AG09309 (cell line): ENCODE results near the gene CHSY1.

Source experiments
- DNase-seq: peaks from one replicate; pipeline ENCODE4 v3.0.0-alpha.2; 2010; ENCODE audit warnings: low read depth
- H3K4me3 ChIP-seq: 2 replicates; pipeline ENCODE4 v1.5.1; 2011; ENCODE audit warnings: mild to moderate bottlenecking, low read depth, low read length, moderate library complexity; ENCODE audit not compliant: control insufficient read depth
- TF ChIP-seq, protein P1 (sequence below): IDR thresholded peaks from 2 replicates; pipeline ENCODE4 v1.5.1; 2011; ENCODE audit warnings: mild to moderate bottlenecking, low read depth, low read length, inconsistent platforms; ENCODE audit not compliant: insufficient read depth, control insufficient read depth; ENCODE audit errors: missing control alignments

Gene CHSY1

GRCh38 chr15:101184830-101185229 is 67.0 kb downstream of the CHSY1 start:
- TF ChIP-seq, protein P1, sequence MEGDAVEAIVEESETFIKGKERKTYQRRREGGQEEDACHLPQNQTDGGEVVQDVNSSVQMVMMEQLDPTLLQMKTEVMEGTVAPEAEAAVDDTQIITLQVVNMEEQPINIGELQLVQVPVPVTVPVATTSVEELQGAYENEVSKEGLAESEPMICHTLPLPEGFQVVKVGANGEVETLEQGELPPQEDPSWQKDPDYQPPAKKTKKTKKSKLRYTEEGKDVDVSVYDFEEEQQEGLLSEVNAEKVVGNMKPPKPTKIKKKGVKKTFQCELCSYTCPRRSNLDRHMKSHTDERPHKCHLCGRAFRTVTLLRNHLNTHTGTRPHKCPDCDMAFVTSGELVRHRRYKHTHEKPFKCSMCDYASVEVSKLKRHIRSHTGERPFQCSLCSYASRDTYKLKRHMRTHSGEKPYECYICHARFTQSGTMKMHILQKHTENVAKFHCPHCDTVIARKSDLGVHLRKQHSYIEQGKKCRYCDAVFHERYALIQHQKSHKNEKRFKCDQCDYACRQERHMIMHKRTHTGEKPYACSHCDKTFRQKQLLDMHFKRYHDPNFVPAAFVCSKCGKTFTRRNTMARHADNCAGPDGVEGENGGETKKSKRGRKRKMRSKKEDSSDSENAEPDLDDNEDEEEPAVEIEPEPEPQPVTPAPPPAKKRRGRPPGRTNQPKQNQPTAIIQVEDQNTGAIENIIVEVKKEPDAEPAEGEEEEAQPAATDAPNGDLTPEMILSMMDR, result no peak
- DNase-seq, result no peak
- no peak overlapping the region for H3K4me3 ChIP-seq

- no peak overlapping the region for H3K4me3 ChIP-seq
- TF ChIP-seq, protein P1, result no peak
These were observed 67.9 kb downstream of the CHSY1 start for GRCh38 chr15:101183931-101184305.

DNA sequence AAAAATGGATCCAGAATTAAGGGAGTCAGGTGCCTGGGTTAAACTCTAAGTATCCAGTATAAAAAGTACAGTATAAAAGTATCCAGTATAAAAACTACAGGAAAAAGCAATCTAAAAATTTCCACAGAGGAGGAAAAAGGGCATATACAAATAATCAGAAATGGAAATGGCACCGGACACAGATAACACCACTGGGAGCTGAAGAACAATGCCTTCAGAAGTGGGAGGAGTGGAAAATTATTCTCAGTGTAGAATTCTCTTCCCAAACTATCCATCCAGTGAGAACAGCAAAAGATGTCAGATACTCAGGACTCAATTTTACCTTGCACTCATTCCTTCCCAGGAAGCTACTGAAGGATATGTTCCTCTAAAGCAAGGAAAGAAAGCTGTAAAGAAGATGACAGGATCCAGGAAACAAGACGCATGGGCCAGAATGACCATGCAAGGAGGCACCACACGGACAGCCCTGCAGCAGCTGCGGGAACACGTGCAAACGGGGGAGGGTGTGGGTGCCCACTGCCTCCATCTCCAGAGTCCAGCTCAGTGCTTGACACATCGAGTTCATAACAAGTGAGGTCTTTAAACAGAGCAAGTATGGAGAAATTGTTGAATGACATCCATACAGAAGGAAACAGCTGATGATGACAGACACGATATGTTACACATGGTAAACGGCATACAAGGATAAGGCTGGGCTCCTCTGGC is 68.5 kb downstream of the CHSY1 start:
- DNase-seq, result no peak
- no peak overlapping the region for H3K4me3 ChIP-seq
- TF ChIP-seq, protein P1, result no peak

More at GRCh38 chr15:101183931-101184305, 67.9 kb downstream of the CHSY1 start:
- no peak for DNase-seq

DNA sequence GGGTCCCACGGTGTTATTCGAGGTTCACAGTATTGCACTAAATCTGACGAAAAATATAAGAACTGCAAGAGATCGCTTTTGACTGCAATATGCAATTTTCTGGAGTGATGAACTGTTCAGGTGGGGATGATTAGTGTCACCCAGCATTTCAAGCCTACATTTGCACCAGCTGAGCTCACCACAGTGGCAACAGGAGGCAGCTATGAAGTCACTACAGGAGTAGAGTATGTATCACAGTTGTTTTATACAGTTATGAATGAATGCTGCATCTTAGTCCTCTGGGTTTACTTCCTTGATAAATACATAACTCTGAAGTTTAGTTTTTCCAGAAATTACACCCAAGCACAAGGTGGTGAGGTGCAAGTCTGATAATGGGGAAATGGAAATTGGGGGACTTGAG is 69.6 kb downstream of the CHSY1 start:
- H3K4me3 ChIP-seq, result no peak overlapping the region
- TF ChIP-seq, protein P1, result no peak
- no peak for DNase-seq

DNA sequence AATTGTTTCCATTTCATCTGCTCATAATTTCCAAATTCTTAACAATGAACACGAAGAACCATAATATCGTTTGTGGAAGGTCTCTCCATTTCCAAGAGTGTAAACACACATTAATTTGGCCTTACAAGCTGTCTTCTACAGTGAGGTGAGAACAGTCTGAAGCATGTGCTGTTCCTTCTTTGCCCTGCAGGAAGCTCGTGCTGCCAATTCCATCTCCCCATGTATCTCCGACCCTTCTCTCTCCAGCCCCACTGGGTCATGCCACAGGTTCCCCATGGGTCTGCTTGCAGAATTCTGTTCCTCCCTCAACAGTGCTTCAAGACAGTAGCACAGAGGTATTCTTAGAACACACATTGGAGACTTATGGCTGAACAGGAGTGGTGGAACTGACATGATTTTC is 70.5 kb downstream of the CHSY1 start:
- no peak for DNase-seq
- TF ChIP-seq, protein P1, result no peak
- H3K4me3 ChIP-seq, result no peak overlapping the region

DNA sequence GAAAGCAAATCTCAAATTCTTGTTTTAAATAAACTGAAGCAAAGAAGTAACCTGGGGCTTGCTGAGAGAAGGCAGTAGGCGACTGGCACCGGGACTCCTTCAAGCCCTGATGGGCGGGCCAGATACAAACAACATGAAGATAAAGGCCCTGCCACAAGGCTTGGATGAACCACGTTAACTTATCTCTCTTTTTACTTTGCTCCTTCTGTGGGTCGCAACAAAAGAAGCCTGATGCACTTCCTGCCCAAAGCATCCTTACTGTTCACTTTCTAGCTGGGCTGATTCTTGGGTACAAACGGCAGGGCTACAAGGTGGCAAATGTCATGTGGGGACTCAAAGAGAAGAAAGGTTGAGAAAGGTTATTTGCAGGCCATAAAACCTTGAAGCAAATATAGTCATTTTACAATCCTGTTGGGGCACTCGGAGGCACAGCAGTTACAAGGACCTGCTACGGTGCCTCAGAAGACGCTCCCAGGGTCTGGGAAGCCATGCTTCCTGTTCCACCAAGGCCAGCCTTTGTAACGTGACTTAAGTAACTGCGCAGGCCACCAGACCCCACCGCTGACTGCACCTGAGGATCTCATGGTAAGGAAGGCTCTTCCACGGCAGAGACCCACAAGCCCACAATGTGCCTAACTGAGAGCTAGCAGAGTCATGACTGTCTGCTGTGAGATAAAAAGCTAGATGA is 71.1 kb downstream of the CHSY1 start:
- DNase-seq, result no peak
- H3K4me3 ChIP-seq, result no peak overlapping the region
- TF ChIP-seq, protein P1, result no peak
